Common myeloid progenitor, CD34-positive (primary cell): ENCODE measurements around the gene CDH23.

Experiments
- CTCF ChIA-PET: fragments of 350-600 bp; sonication (Branson Sonifier 250); formaldehyde crosslinking; loops from one replicate; lab custom pipeline; 2021; ENCODE audit warnings: antibody characterized with exemption; lab: Charles Lee
- POLR2A ChIA-PET: fragments of 350-600 bp; sonication (Branson Sonifier 250); formaldehyde crosslinking; loops from one replicate; lab custom pipeline; 2021; ENCODE audit warnings: antibody characterized with exemption; lab: Charles Lee
- DNase-seq, 3 donors: peaks; one replicate each; pipeline versions ENCODE4 v3.0.0 to v3.0.0-alpha.2; 2013
- H3K27ac ChIP-seq, 2 experiments: 1 replicate in 1 of 2; 2 replicates in 1 of 2; pipeline ENCODE4 v1.7.0; 2013; ENCODE audit warnings: inconsistent platforms in 2 of 2, low read length in 2 of 2, mild to moderate bottlenecking in 2 of 2, low read depth in 1 of 2, moderate library complexity in 1 of 2; ENCODE audit not compliant: severe bottlenecking in 2 of 2, insufficient read depth in 1 of 2, poor library complexity in 1 of 2
- H3K27me3 ChIP-seq, 5 experiments: replicated peaks in 2 of 5; 1 replicate in 3 of 5; 2 replicates in 2 of 5; pipeline versions ENCODE4 v1.6.1 to v1.7.0; 2013; ENCODE audit warnings: low read length in 4 of 5, mild to moderate bottlenecking in 2 of 5, moderate library complexity in 2 of 5, inconsistent platforms in 1 of 5; ENCODE audit not compliant: insufficient read depth in 5 of 5, control insufficient read depth in 4 of 5
- H3K36me3 ChIP-seq, 4 experiments: 1 replicate in 2 of 4; 2 replicates in 2 of 4; pipeline versions ENCODE4 v1.6.1 to v1.7.0; 2013; ENCODE audit warnings: low read length in 3 of 4, control low read depth in 1 of 4, mild to moderate bottlenecking in 1 of 4; ENCODE audit not compliant: control insufficient read depth in 4 of 4, insufficient read depth in 4 of 4
- H3K4me1 ChIP-seq, 4 experiments: 1 replicate in 3 of 4; 2 replicates in 1 of 4; pipeline versions ENCODE4 v1.6.1 to v1.7.1; 2013; ENCODE audit warnings: low read length in 3 of 4, mild to moderate bottlenecking in 3 of 4, control low read depth in 1 of 4, inconsistent platforms in 1 of 4, moderate library complexity in 1 of 4; ENCODE audit not compliant: control insufficient read depth in 4 of 4, insufficient read depth in 4 of 4; ENCODE audit errors: control extremely low read depth in 1 of 4
- H3K4me3 ChIP-seq, 7 experiments: 1 replicate in 4 of 7; 2 replicates in 3 of 7; pipeline versions ENCODE4 v1.5.1 to v1.7.0; 2013; ENCODE audit warnings: mild to moderate bottlenecking in 7 of 7, low read length in 6 of 7, moderate library complexity in 6 of 7, inconsistent platforms in 2 of 7, low read depth in 2 of 7, control low read depth in 1 of 7; ENCODE audit not compliant: insufficient read depth in 4 of 7, control insufficient read depth in 1 of 7; ENCODE audit errors: extremely low read depth in 1 of 7
- H3K9me3 ChIP-seq, 5 experiments: 1 replicate in 4 of 5; 2 replicates in 1 of 5; pipeline versions ENCODE4 v1.6.1 to v1.7.1; 2013; ENCODE audit warnings: low read length in 4 of 5, mild to moderate bottlenecking in 2 of 5, inconsistent platforms in 1 of 5, low read depth in 1 of 5, moderate library complexity in 1 of 5; ENCODE audit not compliant: control insufficient read depth in 4 of 5, insufficient read depth in 2 of 5; ENCODE audit errors: control extremely low read depth in 1 of 5
- WGBS: methylation state at CpG from one replicate; pipeline ENCODE4 v1.1.5; 2013; ENCODE audit not compliant: insufficient coverage; 5-methylcytosine and 5-hydroxymethylcytosine counted together

CDH23 gene

DNA sequence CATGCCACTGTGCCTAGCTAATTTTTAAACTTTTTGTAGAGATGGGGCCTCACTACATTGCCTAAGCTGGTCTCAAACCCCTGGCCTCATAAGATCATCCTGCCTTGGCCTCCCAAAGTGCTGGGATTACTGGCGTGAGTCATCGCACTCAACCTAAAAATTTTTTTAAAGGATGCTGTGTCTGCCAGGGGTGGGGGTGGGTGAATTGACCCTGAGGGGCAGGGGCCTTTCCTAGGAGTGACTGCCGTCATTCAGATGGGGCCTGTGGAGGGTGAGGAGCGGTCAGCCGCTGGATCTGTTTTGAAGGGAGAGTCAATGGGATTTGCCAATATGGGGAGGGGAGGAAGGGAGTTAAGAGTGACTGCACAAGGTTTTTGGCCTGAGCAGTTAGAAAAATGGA is 233.4 kb downstream of the CDH23 start:
- no peaks in the 10 kb centered on the region for H3K27me3 ChIP-seq
- H3K4me3 ChIP-seq = no peak overlapping the region
- no peak for DNase-seq
- H3K36me3 ChIP-seq = no peaks in the 10 kb centered on the region
- no peaks in the 10 kb centered on the region for H3K4me1 ChIP-seq
- H3K27ac ChIP-seq = no peak overlapping the region
- POLR2A ChIA-PET = interaction anchor here (0.7 kb wide), 1 partner anchor 241 kb away, joined by 3 read pairs; no protein-coding TSS in a partner anchor
- WGBS = 97% methylated on average over 5 of the region's 5 CpGs
- H3K9me3 ChIP-seq = no peaks in the 10 kb centered on the region
- CTCF ChIA-PET = interaction anchor here (1.4 to 2.2 kb wide), 3 partner anchors 9 to 249 kb away, joined by 4 to 7 read pairs (median 5); no protein-coding TSS in a partner anchor

DNA sequence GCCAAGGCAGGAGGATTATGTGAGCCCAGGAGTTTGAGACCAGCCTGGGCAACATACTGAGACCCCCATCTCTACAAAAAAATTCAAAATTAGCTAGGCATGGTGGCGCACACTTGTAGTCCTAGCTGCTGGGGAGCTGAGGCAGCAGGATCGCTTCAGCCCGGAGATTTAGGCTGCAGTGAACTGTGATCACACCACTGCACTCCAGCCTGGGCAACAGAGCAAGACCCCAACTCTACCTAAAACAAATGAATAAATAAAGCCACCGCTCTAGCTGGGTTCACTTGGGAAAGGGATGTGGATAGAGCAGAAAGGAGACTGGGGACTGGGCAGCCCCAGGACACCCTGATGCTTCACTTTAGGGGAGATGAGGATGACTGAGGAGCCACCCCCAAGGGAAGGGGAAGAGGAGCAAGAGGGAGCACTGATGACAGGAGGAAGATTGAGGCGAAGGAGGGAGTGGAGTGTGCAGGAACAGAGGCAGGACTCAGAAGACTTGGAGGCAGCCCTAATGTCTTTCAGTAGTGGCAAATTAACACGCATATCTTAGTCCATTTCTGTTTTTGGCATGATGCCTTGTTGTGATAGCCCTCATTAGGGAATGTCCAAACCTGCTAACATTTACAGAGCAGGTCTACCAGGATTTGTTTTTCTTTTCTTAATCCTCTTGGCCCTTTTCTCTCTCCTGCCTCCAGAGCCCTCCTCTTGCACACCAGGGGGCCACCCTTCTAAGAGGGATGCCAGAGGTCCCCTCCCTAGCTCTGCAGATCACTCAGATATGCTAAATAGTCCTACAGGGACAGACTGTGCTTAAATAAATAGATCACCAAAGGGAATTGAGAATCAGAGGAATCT is 234.5 kb downstream of the CDH23 start:
- 95% methylated on average over 4 of the region's 6 CpGs for WGBS

DNA sequence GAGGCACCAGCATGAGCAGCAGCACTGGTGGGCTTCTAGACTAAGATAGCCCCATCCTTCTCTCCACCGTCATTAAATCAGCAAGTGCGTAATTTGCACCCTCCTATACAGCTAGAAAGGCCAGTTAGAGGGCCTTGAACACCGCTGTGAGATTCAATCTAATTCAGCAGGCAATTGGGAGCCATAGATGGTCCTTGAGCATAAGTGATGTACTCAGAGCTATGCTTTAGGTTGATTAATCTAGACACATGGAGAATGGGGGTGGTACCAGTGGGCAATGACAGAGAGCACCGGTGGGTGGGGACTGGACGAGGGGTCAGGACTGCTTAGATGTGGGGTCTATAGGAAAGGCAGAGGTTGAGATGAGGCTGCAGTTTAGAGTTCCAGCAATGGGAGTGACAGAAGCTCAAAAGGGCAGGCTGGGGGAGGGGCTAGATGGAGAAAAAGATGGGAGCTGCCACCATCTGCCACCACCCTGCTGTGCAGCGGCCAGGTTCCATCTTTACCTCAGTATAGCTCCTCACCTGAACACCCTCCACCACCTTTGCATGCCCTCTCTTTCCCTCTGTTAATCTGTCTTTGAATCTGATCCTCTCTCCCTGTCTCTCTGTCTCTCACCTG is 235.6 kb downstream of the CDH23 start:
- Histone ChIP-seq H3K27ac (no peak overlapping the region), H3K27me3 (no peaks in the 10 kb centered on the region), H3K36me3 (no peaks in the 10 kb centered on the region), H3K4me3 (no peak overlapping the region), H3K4me1 (peaks cover 0 to 5% (median 0%) of the 10 kb centered on the region in 4 experiments), H3K9me3 (no peaks in the 10 kb centered on the region)
- WGBS = 93% methylated on average over 3 of the region's 6 CpGs
- no peak for DNase-seq
- CTCF ChIA-PET = interaction anchor here (1.6 kb wide), 1 partner anchor 23 kb away, joined by 4 read pairs; no protein-coding TSS in a partner anchor
- POLR2A ChIA-PET = no interaction called here

More for the DNA sequence above, 234.5 kb downstream of the CDH23 start:
- Histone ChIP-seq H3K4me3 (no peak overlapping the region), H3K9me3 (no peaks in the 10 kb centered on the region), H3K4me1 (peaks cover 0 to 5% (median 0%) of the 10 kb centered on the region in 4 experiments), H3K27me3 (no peaks in the 10 kb centered on the region), H3K36me3 (no peaks in the 10 kb centered on the region), H3K27ac (no peak overlapping the region)
- CTCF ChIA-PET = interaction anchor here (1.0 to 2.0 kb wide), 4 partner anchors 10 to 250 kb away, joined by 3 to 5 read pairs (median 4); no protein-coding TSS in a partner anchor
- no peak for DNase-seq
- POLR2A ChIA-PET = no interaction called here

DNA sequence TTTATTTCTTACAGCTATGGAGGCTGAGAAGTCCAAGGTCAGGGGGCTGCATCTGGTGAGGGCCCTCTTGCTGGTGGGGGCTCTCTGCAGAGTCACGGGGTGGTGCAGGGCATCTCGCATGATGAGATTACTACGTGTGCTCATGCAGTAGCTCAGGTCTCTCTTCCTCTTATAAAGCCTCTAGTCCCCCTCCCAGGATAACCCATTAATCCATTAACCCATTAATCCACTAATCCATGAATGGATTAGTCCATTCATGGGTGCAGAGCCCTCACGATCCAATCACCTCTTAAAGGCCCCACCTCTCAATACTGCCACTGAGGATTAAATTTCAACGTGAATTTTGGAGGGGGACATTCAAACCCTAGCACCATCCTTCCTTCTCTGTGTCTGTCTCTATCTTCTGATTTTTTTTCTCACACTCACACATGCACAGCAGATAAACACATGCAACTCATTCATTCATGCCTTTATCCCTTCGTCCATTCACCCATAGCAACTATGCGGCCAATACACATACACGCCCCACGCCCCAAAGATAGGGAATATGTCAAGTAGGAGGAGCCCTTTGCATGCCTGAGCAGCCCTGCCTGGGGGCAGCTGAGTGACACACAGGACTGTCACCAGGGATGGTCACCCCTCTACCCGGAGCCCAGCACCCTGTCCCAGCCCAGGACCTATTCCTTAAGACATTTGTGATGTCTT is 236.3 kb downstream of the CDH23 start:
- Histone ChIP-seq H3K9me3 (no peaks in the 10 kb centered on the region), H3K4me1 (peaks cover 0 to 9% (median 2%) of the 10 kb centered on the region in 4 experiments), H3K36me3 (no peaks in the 10 kb centered on the region), H3K27me3 (no peaks in the 10 kb centered on the region), H3K4me3 (no peak overlapping the region), H3K27ac (no peak overlapping the region)
- ChIA-PET CTCF (interaction anchor here (1.6 kb wide), 1 partner anchor 24 kb away, joined by 4 read pairs; no protein-coding TSS in a partner anchor), POLR2A (no interaction called here)
- DNase-seq = no peak
- WGBS = 92% methylated on average over 7 of the region's 10 CpGs

DNA sequence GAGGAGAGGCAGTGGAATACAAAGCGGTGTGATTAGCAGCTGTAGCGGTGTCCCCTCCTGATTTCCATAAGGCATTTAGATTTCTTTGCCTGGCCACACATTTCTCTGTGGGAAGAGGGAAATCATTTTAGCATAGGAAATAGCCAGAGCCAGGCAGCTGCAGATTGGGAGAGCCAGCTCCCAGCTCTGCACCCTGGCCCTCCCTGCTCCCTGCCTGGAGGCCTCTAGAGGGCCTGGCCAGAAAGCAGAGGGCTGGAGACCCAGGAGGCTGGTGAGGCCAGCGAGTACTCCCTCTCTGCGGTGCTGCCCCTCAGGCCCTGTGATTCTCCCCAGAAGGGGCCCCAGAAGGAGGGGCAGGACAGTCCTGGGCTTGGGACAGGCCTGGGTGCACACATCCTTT is 237.2 kb downstream of the CDH23 start:
- H3K27me3 ChIP-seq = no peaks in the 10 kb centered on the region
- 93% methylated on average over 4 of the region's 4 CpGs for WGBS
- no peak overlapping the region for H3K4me3 ChIP-seq
- H3K27ac ChIP-seq = no peak overlapping the region
- DNase-seq = no peak
- POLR2A ChIA-PET = no interaction called here
- CTCF ChIA-PET = no interaction called here
- no peaks in the 10 kb centered on the region for H3K9me3 ChIP-seq
- H3K36me3 ChIP-seq = no peaks in the 10 kb centered on the region
- peaks cover 2 to 18% (median 10%) of the 10 kb centered on the region in 4 experiments for H3K4me1 ChIP-seq

DNA sequence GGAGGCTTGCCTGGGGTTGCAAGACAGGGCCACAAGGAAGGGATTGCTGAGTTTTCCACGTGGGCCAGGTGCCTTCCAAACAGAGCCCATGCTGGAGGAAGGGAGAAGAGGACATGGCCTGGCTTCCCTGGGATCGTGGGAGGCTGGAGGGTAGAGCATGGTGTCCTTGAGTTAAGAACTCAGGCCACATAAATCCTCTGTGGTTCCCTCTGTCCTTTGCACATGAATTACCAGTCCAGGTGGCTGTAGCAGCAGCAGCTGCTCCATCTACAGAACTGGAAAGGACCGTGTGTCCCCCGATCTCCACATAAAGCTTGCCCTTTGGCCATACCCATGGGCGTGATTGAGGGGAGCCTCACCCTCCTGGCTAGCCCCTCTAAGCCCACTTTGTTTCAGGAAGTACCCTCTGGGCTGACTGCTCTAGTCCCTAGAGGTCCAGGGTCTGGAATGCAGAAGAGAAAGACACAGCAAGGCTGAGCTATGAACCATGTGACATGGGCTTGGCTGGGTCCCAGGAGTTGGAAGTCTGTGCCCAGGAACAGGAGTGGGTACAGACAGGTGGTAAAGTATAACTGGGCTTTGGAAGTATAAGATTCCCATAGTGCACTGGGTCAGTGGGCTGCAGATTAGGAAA is 237.9 kb downstream of the CDH23 start:
- Histone ChIP-seq H3K9me3 (no peaks in the 10 kb centered on the region), H3K36me3 (no peaks in the 10 kb centered on the region), H3K27ac (no peak overlapping the region), H3K4me3 (no peak overlapping the region), H3K4me1 (peaks cover 2 to 24% (median 17%) of the 10 kb centered on the region in 4 experiments), H3K27me3 (no peaks in the 10 kb centered on the region)
- no peak for DNase-seq
- POLR2A ChIA-PET = interaction anchor here (0.7 kb wide), 1 partner anchor 148 kb away, joined by 4 read pairs; no protein-coding TSS in a partner anchor
- WGBS = 85% methylated on average over 5 of the region's 5 CpGs
- CTCF ChIA-PET = no interaction called here
